GM21515 (cell line): Measurements from ENCODE around the gene BEX4.
"Not testable (repeated sequence)": the region's sequence is repeated elsewhere in the genome, so short reads cannot be mapped to it uniquely, and the experiment has no call there.

ENCODE experiments used
- ATAC-seq: cut with Tn5 transposase; IDR thresholded peaks from one replicate; pipeline ENCODE4 v1.9.1; 2021; ENCODE audit not compliant: unreplicated experiment

Gene BEX4

DNA sequence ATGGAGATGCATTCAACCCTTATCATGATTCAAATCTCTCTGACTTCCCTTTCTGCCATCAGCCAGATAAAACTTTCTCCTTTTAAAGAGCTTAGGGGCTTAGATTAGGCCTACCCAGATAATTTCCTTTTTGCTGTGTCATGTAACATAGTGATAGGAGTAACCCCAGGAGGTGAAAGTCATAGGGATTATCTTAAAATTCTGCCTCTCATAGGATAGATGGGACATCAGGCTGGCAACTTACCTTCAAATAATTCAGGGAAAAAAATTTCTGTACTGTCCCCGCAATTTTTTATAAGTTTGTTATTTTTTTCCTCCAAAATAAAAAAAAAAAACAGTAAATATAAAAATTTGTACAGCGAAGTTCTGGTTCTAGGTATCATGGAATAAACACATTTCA, 20.7 kb downstream of the BEX4 start:
- ATAC-seq, result not testable (repeated sequence)

GRCh38 chrX:103236296-103236695, 21.4 kb downstream of the BEX4 start:
- no peak for ATAC-seq

DNA sequence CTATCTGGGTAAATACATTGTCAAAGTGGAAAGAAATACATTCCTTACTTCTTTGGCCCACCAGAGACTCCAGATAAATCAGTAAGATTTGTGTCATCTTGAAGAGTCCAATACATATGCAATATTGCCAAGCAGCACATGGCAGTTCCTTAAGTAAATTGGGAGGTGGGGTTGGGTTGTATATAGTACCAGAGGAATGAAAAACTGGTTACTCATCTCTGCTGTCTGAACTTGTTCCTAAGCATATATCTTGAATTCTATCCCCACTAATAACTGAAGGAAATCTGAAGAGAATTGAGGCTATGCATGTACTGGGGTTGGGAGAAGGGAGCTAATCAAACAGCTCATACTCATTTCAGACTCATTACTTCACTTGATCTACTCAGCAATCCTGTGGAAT, 25.2 kb downstream of the BEX4 start:
- no peak for ATAC-seq

GRCh38 chrX:103248553-103248952, 33.6 kb downstream of the BEX4 start:
- peak; percentile 68 for ATAC-seq

- no peak for ATAC-seq
These were observed 34.9 kb downstream of the BEX4 start for GRCh38 chrX:103249805-103250204.

- ATAC-seq, result no peak
These were observed 36.1 kb downstream of the BEX4 start for GRCh38 chrX:103250977-103251376.

- no peak for ATAC-seq
These were observed 38.7 kb downstream of the BEX4 start for GRCh38 chrX:103253608-103254007.

DNA sequence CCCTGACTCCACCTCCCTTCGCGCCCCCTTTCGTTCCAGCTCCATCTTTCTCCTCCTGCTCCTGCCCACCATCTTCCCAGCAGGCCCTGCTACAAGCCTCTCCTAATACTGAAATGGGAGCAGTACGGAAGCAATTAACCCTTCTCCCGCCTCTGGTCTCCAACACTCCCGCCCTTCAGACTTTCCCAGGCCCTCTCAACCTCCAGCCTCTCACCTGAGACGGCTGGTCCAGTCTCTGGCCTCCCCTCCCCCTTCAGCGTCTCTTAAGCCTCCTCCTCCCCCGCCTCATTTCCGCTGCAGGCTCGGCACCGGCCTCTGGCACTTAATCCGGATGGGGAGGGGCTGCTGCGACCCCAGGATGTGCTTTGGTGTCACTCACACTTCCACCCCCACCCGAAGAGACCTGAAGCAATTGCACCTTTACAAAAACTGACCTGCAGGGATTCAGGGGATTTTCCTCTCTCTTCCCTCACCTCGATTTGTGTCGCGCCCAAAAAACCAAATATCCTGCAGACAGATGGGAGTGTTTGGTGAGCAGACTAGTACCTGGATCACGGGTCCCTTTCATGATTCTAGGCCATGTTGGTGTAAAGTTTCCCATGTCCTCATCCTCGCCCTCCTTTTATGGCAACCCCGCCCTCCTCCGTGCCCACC, 39.4 kb downstream of the BEX4 start:
- peak; percentile 60 for ATAC-seq

DNA sequence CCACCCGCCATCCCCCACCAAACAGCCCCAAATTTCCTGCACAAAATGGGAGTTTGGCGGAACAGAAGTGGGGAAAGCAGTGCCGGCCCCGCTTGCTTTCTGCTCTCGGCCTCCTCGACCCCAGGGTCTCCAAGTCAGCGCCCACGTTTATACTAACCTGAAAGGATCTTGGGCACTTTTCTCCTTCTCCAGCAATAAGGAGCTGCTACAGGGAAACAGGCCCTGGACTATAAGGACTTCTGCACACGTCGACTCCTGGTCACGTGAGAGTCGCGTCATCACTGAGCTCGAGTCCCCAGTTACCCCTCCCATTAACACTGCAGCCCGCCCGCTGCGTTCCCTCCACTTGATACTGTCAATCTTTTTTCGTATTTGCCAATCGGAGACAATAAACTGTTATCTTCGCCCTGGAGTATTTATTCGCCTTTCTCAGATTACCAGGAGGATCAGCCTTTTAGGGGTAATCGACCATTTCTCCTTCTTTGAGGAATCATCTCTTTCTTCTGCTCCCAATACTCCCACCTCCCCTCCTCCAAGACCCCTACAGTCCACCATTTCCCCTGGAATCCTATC, 40.1 kb downstream of the BEX4 start, which contains the start of gene TCEAL8:
Gene TCEAL8, minus strand, starts transcription at position 235 of the 573 bp plus-strand sequence. CDS start 1,176 bp downstream, outside the sequence.
- peak; percentile 98 for ATAC-seq

GRCh38 chrX:103256651-103257050, 41.7 kb downstream of the BEX4 start:
- ATAC-seq, result no peak

GRCh38 chrX:103258275-103258674, 43.4 kb downstream of the BEX4 start:
- ATAC-seq, result no peak
